ENCODE data around the gene HORMAD1. TPM values are rescaled to one million over a fixed set of nuclear protein-coding genes. Genes with fewer than 3 reads are reported as not detected.

HORMAD1 gene
- total and polyA plus RNA-seq, 12 donors, result 0.14 to 0.46 (median 0.27) TPM; not detected in 8

DNA sequence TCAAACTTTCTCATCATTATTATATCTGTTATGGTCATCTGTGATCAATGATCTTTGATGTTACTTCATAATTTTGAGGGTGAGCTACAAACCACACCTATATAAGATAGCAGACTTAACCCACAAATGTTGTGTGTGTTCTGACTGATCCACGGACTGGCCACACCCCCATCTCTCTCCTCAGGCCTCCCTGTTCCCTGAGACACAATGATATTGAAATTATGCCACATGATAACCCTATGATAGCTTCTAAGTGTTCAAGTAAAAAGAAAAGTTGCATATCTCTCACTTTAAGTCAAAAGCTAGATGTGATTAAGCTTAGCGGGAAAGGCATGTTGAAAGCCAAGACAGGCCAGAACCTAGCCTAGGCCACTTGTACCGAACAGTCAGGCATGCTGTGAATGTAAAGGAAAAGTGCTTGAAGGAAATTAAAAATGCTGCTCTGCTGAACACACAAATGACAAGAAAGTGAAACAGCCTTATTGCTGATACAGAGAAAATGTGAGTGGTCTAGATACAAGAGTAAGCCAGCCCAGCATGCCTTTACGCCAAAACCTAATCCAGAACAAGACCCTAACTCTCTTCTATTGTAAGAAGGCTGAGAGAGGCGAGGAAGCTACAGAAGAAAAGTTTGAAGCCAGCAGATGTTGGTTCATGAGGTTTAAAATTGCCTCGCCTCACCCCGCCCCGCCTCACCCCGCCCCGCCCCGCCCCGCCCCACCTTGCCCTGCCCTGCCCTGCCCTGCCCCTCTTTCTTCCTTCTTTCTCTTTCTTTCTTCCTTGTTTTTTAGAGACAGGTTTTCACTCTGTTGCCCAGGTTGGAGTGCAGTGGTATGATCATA lies 28.4 kb upstream of the HORMAD1 start:
- Histone ChIP-seq H3K27ac (no peak overlapping the region), H3K9me3 (replicated peaks in 1 of 3) (no peaks in the 10 kb centered on the region), H3K4me3 (no peak overlapping the region), H3K27me3 (no peaks in the 10 kb centered on the region), H3K36me3 (replicated peaks in 1 of 2) (no peaks in the 10 kb centered on the region), H3K4me1 (replicated peaks in 1 of 2) (no peaks in the 10 kb centered on the region)
- intact Hi-C loops (cut with DNase I), result no loop called here
- 92 to 97% (median 95%) methylated on average over 11 to 12 of the region's 12 CpGs for WGBS, 4 donors
- DNase-seq, result no peak
- no peak for TF ChIP-seq POLR2A (IDR thresholded peaks at IDR 0.05)
- TF ChIP-seq, protein P1, sequence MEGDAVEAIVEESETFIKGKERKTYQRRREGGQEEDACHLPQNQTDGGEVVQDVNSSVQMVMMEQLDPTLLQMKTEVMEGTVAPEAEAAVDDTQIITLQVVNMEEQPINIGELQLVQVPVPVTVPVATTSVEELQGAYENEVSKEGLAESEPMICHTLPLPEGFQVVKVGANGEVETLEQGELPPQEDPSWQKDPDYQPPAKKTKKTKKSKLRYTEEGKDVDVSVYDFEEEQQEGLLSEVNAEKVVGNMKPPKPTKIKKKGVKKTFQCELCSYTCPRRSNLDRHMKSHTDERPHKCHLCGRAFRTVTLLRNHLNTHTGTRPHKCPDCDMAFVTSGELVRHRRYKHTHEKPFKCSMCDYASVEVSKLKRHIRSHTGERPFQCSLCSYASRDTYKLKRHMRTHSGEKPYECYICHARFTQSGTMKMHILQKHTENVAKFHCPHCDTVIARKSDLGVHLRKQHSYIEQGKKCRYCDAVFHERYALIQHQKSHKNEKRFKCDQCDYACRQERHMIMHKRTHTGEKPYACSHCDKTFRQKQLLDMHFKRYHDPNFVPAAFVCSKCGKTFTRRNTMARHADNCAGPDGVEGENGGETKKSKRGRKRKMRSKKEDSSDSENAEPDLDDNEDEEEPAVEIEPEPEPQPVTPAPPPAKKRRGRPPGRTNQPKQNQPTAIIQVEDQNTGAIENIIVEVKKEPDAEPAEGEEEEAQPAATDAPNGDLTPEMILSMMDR (IDR thresholded peaks at IDR 0.05), result no peak

DNA sequence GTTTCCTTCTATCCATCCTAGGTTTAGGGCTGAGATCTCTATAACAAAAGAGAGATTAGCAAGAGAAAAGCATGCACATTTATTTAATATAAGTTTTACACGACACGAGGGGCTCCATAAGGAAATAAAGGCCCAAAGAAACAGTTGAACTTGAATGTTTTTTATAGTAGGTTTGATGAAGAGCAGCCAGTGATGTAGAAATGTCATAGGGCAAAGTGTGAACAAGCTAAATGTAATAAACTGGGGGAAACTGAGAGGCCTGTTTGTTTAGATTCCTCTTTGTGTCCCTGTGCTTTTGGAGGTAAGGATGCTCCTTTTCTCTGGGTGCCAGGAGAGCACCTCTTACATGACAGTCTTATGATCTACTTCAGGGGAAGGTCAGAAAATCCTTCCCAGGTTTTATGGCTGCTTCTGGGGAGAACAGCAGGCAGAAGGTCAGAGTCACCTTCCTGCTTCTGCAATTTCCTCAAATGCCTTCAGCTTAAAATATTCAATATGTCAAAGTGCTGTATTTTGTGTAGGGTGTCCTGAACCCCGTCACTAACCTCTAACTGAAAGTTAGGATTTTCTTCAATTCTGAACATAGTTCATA lies 9.5 kb upstream of the HORMAD1 start:
- no peak for DNase-seq
- intact Hi-C loops (cut with DNase I), result no loop called here
- Histone ChIP-seq H3K9me3 (replicated peaks in 1 of 3) (no peaks in the 10 kb centered on the region), H3K4me3 (no peak overlapping the region), H3K4me1 (replicated peaks in 1 of 2) (no peaks in the 10 kb centered on the region), H3K36me3 (replicated peaks in 1 of 2) (no peaks in the 10 kb centered on the region), H3K27me3 (no peaks in the 10 kb centered on the region), H3K27ac (no peak overlapping the region)
- 82 to 85% (median 83%) methylated on average over 3 of the region's 3 CpGs for WGBS, 4 donors
- TF ChIP-seq POLR2A (IDR thresholded peaks at IDR 0.05), result no peak
- TF ChIP-seq, protein P1 (IDR thresholded peaks at IDR 0.05), result no peak

DNA sequence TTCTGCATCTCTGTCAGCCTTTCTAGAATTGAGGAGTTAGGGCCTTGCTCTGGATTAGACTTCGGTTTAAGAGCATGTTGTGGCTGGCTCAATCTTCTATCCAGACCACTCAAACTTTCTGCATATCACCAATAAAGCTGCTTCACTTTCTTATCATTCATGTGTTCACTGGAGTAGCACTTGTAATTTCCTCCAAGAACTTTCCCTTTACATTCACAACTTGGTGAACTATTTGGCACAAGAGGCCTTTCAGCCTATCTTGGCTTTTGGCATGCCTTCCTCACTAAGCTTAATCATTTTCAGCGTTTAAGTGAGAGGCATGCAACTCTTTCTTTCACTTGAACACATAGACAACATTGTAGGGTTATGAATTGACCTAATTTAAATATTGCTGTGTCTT lies 3.6 kb upstream of the HORMAD1 start:
- WGBS, 4 donors, result 81 to 87% (median 81%) methylated on average over 2 of the region's 2 CpGs
- TF ChIP-seq POLR2A (IDR thresholded peaks at IDR 0.05), result no peak
- TF ChIP-seq, protein P1 (IDR thresholded peaks at IDR 0.05), result no peak
- Histone ChIP-seq H3K9me3 (replicated peaks in 1 of 3) (no peaks in the 10 kb centered on the region), H3K4me1 (replicated peaks in 1 of 2) (no peaks in the 10 kb centered on the region), H3K27ac (no peak overlapping the region), H3K4me3 (no peak overlapping the region), H3K36me3 (replicated peaks in 1 of 2) (no peaks in the 10 kb centered on the region), H3K27me3 (no peaks in the 10 kb centered on the region)
- intact Hi-C loops (cut with DNase I), result no loop called here
- DNase-seq, result no peak

DNA sequence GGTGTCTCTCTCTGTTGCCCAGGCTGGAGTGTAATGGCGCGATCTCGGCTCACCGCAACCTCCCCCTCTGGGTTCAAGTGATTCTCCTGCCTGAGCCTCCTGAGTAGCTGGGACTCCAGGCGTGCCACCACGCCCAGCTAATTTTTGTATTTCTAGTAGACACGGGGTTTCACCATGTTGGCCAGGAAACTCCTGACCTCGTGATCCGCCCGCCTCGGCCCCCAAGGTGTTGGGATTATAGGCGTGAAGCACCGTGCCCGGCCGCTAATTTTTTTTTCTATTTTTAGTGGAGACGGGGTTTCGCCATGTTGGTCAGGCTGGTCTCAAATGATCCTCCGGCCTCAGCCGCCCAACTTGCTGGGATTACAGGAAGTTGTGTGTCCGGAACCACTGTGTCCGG lies 597 bp downstream of the HORMAD1 start:
- Histone ChIP-seq H3K36me3 (replicated peaks in 1 of 2) (no peaks in the 10 kb centered on the region), H3K4me1 (replicated peaks in 1 of 2) (no peaks in the 10 kb centered on the region), H3K27ac (no peak overlapping the region), H3K27me3 (no peaks in the 10 kb centered on the region), H3K9me3 (replicated peaks in 1 of 3) (no peaks in the 10 kb centered on the region), H3K4me3 (no peak overlapping the region)
- WGBS, 4 donors, result 93 to 98% (median 95%) methylated on average over 21 of the region's 21 CpGs
- DNase-seq, result no peak
- intact Hi-C loops (cut with DNase I), result no loop called here
- TF ChIP-seq, protein P1 (IDR thresholded peaks at IDR 0.05), result no peak
- TF ChIP-seq POLR2A (IDR thresholded peaks at IDR 0.05), result no peak

Data from adrenal gland (tissue), 12 donors.